ENCODE data around the gene RND2. TPM values are rescaled to one million over a fixed set of nuclear protein-coding genes. Genes with fewer than 3 reads are reported as not detected.

The RND2 gene
- total and polyA plus RNA-seq, 2 of the 4 experiments (the other 2 are of a cell fraction): 1.1 to 1.9 TPM

DNA sequence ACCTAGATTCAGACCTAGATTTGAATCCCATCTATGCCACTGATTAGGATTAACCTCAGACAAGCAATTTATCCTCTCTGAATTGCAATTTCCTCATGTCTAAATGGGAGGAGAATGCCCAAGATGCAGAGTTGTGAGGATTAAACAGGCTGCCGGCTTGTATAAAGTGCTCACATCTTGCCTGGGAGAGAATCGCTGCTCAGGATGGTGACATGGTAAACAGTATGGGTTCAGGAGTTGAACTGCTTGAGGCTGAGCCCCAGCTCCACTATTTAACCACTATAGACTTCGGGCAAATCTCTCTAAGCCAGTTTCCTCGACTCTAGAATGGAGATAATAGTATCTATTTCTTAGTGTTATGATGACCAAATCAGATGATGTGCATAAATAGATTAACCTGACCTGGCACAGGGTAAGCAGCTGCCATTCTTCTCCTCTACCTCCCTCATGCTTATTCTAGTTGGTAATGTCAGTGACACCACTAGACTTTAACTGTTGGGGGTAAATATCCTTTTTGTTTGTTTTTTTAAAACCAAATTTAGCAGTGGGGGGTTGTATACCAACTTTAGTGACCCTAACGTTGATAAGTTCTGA lies 27.5 kb upstream of the RND2 start:
- no peak overlapping the region; the same call in 1 of the 2 replicates for H3K56ac ChIP-seq (ENCODE audit: extremely low read depth, insufficient read depth, low read length)
- H3K27me3 ChIP-seq (ENCODE audit: control insufficient read depth, insufficient read depth, low read length): no peaks in the 10 kb centered on the region
- peak overlapping the region; percentile 47; the same call in 1 of the 2 replicates for H3K23ac ChIP-seq (ENCODE audit: low read depth, low read length)
- ChIA-PET POLR2A (ENCODE audit: unreplicated experiment) (interaction anchor here (0.6 to 1.6 kb wide), 8 partner anchors 9 to 363 kb away, joined by 3 to 6 read pairs (median 5); partner anchors contain the start of genes IFI35, PTGES3L and RUNDC1), CTCF (interaction anchor here (0.6 to 1.9 kb wide), 6 partner anchors 10 to 321 kb away, joined by 3 to 9 read pairs (median 3); partner anchors contain the start of gene PTGES3L)
- peak overlapping the region; percentile 52; the same call in 1 of the 2 replicates for H2AK5ac ChIP-seq (ENCODE audit: low read depth, low read length)
- H3K14ac ChIP-seq (replicated peaks; ENCODE audit: low read depth, low read length): peak overlapping the region; percentile 58; the same call in 1 of the 2 replicates
- H2AFZ ChIP-seq (replicated peaks; ENCODE audit: low read length, poor library complexity): peak overlapping the region; percentile 72
- DNase-seq (no peak), ATAC-seq (ENCODE audit: low read depth) (peak; percentile 2)
- WGBS, 2 experiments (ENCODE audit: extremely low coverage in 2 of 2, insufficient read length in 1 of 2): no CpG with 5 or more reads among the region's 5 CpGs
- peak overlapping the region; percentile 16 for H3K9ac ChIP-seq (ENCODE audit: low read depth, low read length)
- in situ Hi-C loops (cut with MboI; ENCODE audit: low sequenced_read_pairs): loop anchor here (25.0 kb wide), 1 partner anchor 365 kb away; no protein-coding TSS in a partner anchor
- peak overlapping the region; percentile 48; the same call in 1 of the 2 replicates for H2BK120ac ChIP-seq (ENCODE audit: low read depth, low read length)
- no peak overlapping the region; the same call in 2 of the 3 replicates for H2BK15ac ChIP-seq (ENCODE audit: low read depth, low read length)
- H3K79me1 ChIP-seq (ENCODE audit: low read depth in 1 of 2, low read length in 2 of 2): peaks cover 12 to 42% of the 10 kb centered on the region in 2 experiments; a peak in 3 of 4 replicates
- H3K4me3 ChIP-seq (ENCODE audit: insufficient read depth, low read depth, low read length): peak overlapping the region; percentile 12; the same call in 1 of the 2 replicates
- no peak overlapping the region for H2BK20ac ChIP-seq (ENCODE audit: low read depth, low read length)
- H3K4ac ChIP-seq (ENCODE audit: low read depth, low read length): peak overlapping the region; percentile 78
- H4K5ac ChIP-seq (ENCODE audit: low read depth, low read length): peak overlapping the region; percentile 77
- no peaks in the 10 kb centered on the region for H3K9me3 ChIP-seq (ENCODE audit: control insufficient read depth, insufficient read depth, low read length)
- H3K9me1 ChIP-seq (ENCODE audit: insufficient read depth, low read length): 0 out of 2 replicates have a peak, but pooled peaks cover 3% of the 10 kb centered on the region
- H4K8ac ChIP-seq (ENCODE audit: low read depth in 2 of 2, low read length in 2 of 2): peak overlapping the region; percentile 68 to 85
- H2BK5ac ChIP-seq (ENCODE audit: low read depth, low read length, poor library complexity, severe bottlenecking): peak overlapping the region; percentile 31
- H3K27ac ChIP-seq (ENCODE audit: insufficient read depth, low read length): peak overlapping the region; percentile 42; the same call in 1 of the 2 replicates
- dilution Hi-C loops (cut with HindIII; ENCODE audit: low sequenced_read_pairs, unreplicated experiment): no loop called here
- 0 out of 2 replicates have a peak overlapping the region, but pooled peaks have one; percentile 4 for H3K18ac ChIP-seq (ENCODE audit: low read depth, low read length)
- no peak overlapping the region for H2AK9ac ChIP-seq (replicated peaks; ENCODE audit: low read depth, low read length, poor library complexity)
- H3K36me3 ChIP-seq (ENCODE audit: control insufficient read depth, insufficient read depth, low read length): peaks cover 21% of the 10 kb centered on the region
- peak overlapping the region; percentile 45 for H3K4me2 ChIP-seq (ENCODE audit: low read depth, low read length)
- no TSS peak for BruUV-seq (replicated peaks)
- H4K91ac ChIP-seq (ENCODE audit: insufficient read depth, low read depth, low read length): peak overlapping the region; percentile 18; the same call in 1 of the 2 replicates
- intact Hi-C loops (cut with micrococcal nuclease): loop anchor here (10.0 kb wide), 1 partner anchor 317 kb away; no protein-coding TSS in a partner anchor
- peaks cover 27% of the 10 kb centered on the region; the same call in 1 of the 2 replicates for H4K20me1 ChIP-seq (ENCODE audit: insufficient read depth, low read length)
- peaks cover 6% of the 10 kb centered on the region for H3K4me1 ChIP-seq (ENCODE audit: control insufficient read depth, insufficient read depth, low read length)
- no peak for TF ChIP-seq RFX5 (IDR thresholded peaks at IDR 0.05; ENCODE audit: low read depth, low read length)
- no peak for TF ChIP-seq MAFK (IDR thresholded peaks at IDR 0.05; ENCODE audit: low read depth, low read length)
- TF ChIP-seq, protein P1, sequence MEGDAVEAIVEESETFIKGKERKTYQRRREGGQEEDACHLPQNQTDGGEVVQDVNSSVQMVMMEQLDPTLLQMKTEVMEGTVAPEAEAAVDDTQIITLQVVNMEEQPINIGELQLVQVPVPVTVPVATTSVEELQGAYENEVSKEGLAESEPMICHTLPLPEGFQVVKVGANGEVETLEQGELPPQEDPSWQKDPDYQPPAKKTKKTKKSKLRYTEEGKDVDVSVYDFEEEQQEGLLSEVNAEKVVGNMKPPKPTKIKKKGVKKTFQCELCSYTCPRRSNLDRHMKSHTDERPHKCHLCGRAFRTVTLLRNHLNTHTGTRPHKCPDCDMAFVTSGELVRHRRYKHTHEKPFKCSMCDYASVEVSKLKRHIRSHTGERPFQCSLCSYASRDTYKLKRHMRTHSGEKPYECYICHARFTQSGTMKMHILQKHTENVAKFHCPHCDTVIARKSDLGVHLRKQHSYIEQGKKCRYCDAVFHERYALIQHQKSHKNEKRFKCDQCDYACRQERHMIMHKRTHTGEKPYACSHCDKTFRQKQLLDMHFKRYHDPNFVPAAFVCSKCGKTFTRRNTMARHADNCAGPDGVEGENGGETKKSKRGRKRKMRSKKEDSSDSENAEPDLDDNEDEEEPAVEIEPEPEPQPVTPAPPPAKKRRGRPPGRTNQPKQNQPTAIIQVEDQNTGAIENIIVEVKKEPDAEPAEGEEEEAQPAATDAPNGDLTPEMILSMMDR (conservative IDR thresholded peaks at IDR 0.05; ENCODE audit: low read depth, low read length): no peak
- TF ChIP-seq MXI1 (IDR thresholded peaks at IDR 0.05; ENCODE audit: borderline replicate concordance, low read depth, low read length): no peak
- TF ChIP-seq RAD21 (IDR thresholded peaks at IDR 0.05; ENCODE audit: low read length): no peak
- no peak for TF ChIP-seq RCOR1 (IDR thresholded peaks at IDR 0.05; ENCODE audit: insufficient replicate concordance, low read length)
- TF ChIP-seq, protein P2, sequence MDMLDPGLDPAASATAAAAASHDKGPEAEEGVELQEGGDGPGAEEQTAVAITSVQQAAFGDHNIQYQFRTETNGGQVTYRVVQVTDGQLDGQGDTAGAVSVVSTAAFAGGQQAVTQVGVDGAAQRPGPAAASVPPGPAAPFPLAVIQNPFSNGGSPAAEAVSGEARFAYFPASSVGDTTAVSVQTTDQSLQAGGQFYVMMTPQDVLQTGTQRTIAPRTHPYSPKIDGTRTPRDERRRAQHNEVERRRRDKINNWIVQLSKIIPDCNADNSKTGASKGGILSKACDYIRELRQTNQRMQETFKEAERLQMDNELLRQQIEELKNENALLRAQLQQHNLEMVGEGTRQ (IDR thresholded peaks at IDR 0.05; ENCODE audit: low read depth, low read length): no peak
- TF ChIP-seq POLR2A (IDR thresholded peaks at IDR 0.05; ENCODE audit: low read depth, low read length): no peak
- no peak for TF ChIP-seq BHLHE40 (IDR thresholded peaks at IDR 0.05; ENCODE audit: low read depth, low read length)
- no peak for TF ChIP-seq CEBPB (IDR thresholded peaks at IDR 0.05; ENCODE audit: low read depth, low read length)
- no peak for TF ChIP-seq NFE2L2 (IDR thresholded peaks at IDR 0.05; ENCODE audit: low read depth, low read length)
- TF ChIP-seq CHD1 (IDR thresholded peaks at IDR 0.05; ENCODE audit: low read depth, low read length): no peak
- no peak for TF ChIP-seq SMC3 (IDR thresholded peaks at IDR 0.05; ENCODE audit: low read depth, low read length)
- no peak for TF ChIP-seq MAZ (IDR thresholded peaks at IDR 0.05; ENCODE audit: borderline replicate concordance, low read depth, low read length)
- no peak for TF ChIP-seq FOS (IDR thresholded peaks at IDR 0.05; ENCODE audit: low read depth, low read length)

Measured in IMR-90 (cell line).